ENCODE data around the gene TIGAR. TPM values are rescaled to one million over a fixed set of nuclear protein-coding genes. Genes with fewer than 3 reads are reported as not detected.

TIGAR gene
- total RNA-seq, 4 donors from 2014 or later: 2.3 to 5.1 (median 4.7) TPM

GRCh38 chr12:4281173-4281654 lies 39.8 kb upstream of the TIGAR start:
- TF ChIP-seq POLR2A (IDR thresholded peaks at IDR 0.05): no peak
- no peak for TF ChIP-seq CTCF (IDR thresholded peaks at IDR 0.05)
- DNase-seq (ENCODE audit: low spot score in 2 of 2): no peak
- intact Hi-C loops (cut with DNase I; ENCODE audit: low total_unique reads): no loop called here
- WGBS, 2 donors: 85% methylated on average over 16 of the region's 16 CpGs
- H3K4me3 ChIP-seq (ENCODE audit: low read depth, poor library complexity, severe bottlenecking): no peak overlapping the region

GRCh38 chr12:4282103-4282891 lies 38.7 kb upstream of the TIGAR start:
- no peak overlapping the region for H3K4me3 ChIP-seq (ENCODE audit: low read depth, poor library complexity, severe bottlenecking)
- WGBS, 2 donors: 85 to 89% methylated on average over 16 of the region's 16 CpGs
- intact Hi-C loops (cut with DNase I; ENCODE audit: low total_unique reads): no loop called here
- no peak for DNase-seq (ENCODE audit: low spot score in 2 of 2)
- TF ChIP-seq POLR2A (IDR thresholded peaks at IDR 0.05): no peak
- no peak for TF ChIP-seq CTCF (IDR thresholded peaks at IDR 0.05)

- H3K4me3 ChIP-seq (ENCODE audit: low read depth, poor library complexity, severe bottlenecking): no peak overlapping the region
- WGBS, 2 donors: 74 to 86% methylated on average over 12 of the region's 12 CpGs
- intact Hi-C loops (cut with DNase I; ENCODE audit: low total_unique reads): no loop called here
- no peak for DNase-seq (ENCODE audit: low spot score in 2 of 2)
- no peak for TF ChIP-seq POLR2A (IDR thresholded peaks at IDR 0.05)
- no peak for TF ChIP-seq CTCF (IDR thresholded peaks at IDR 0.05)
Observed at GRCh38 chr12:4282892-4283511, 38.0 kb upstream of the TIGAR start.

GRCh38 chr12:4283512-4284255 lies 37.3 kb upstream of the TIGAR start:
- WGBS, 2 donors: 53% methylated on average over 11 to 12 of the region's 12 CpGs
- no peak overlapping the region for H3K4me3 ChIP-seq (ENCODE audit: low read depth, poor library complexity, severe bottlenecking)
- no peak for TF ChIP-seq CTCF (IDR thresholded peaks at IDR 0.05)
- TF ChIP-seq POLR2A (IDR thresholded peaks at IDR 0.05): no peak
- intact Hi-C loops (cut with DNase I; ENCODE audit: low total_unique reads): no loop called here
- no peak for DNase-seq (ENCODE audit: low spot score in 2 of 2)

GRCh38 chr12:4284306-4284705 lies 36.7 kb upstream of the TIGAR start:
- 85 to 91% methylated on average over 4 of the region's 4 CpGs for WGBS, 2 donors
- no peak overlapping the region for H3K4me3 ChIP-seq (ENCODE audit: low read depth, poor library complexity, severe bottlenecking)
- intact Hi-C loops (cut with DNase I; ENCODE audit: low total_unique reads): no loop called here
- no peak for DNase-seq (ENCODE audit: low spot score in 2 of 2)
- no peak for TF ChIP-seq POLR2A (IDR thresholded peaks at IDR 0.05)
- TF ChIP-seq CTCF (IDR thresholded peaks at IDR 0.05): no peak

Data from lower leg skin (tissue), 4 donors.